PFSK-1 (cell line): ENCODE results near the gene ATP6V1F.

Experiments used
- FOXP2 ChIP-seq: optimal IDR thresholded peaks from 2 replicates; pipeline ENCODE3; 2011; ENCODE audit warnings: borderline replicate concordance, control low read depth, inconsistent platforms; ENCODE audit not compliant: insufficient read depth; ENCODE audit errors: extremely low read length, extremely low read depth
- POLR2AphosphoS5 ChIP-seq: IDR thresholded peaks from 2 replicates; pipeline ENCODE4 v1.6.1; 2012; ENCODE audit warnings: low read depth, mild to moderate bottlenecking, control low read depth, low read length, moderate library complexity
- REST ChIP-seq, 2 experiments: IDR thresholded peaks; 2 replicates each; pipeline versions ENCODE4 v1.6.1 to v1.8.0; 2011 to 2012; ENCODE audit warnings: low read depth in 2 of 2, low read length in 2 of 2, control low read depth in 1 of 2, inconsistent platforms in 1 of 2, mild to moderate bottlenecking in 1 of 2, moderate library complexity in 1 of 2; ENCODE audit not compliant: insufficient read depth in 1 of 2
- SIN3A ChIP-seq: IDR thresholded peaks from 2 replicates; pipeline ENCODE4 v1.6.1; 2012; ENCODE audit warnings: mild to moderate bottlenecking, low read length, moderate library complexity, borderline replicate concordance; ENCODE audit not compliant: insufficient read depth
- TAF1 ChIP-seq: IDR thresholded peaks from 2 replicates; pipeline ENCODE4 v1.6.1; 2012; ENCODE audit warnings: low read length, control low read depth, borderline replicate concordance; ENCODE audit not compliant: insufficient read depth

- no peak for TF ChIP-seq POLR2AphosphoS5
- no peak for TF ChIP-seq REST (IDR thresholded peaks at IDR 0.05; ENCODE audit: insufficient read depth in 1 of 2, low read depth in 2 of 2, low read length in 2 of 2)
- TF ChIP-seq TAF1: no peak
- no peak for TF ChIP-seq SIN3A
- TF ChIP-seq FOXP2: no peak
These were observed 28.7 kb upstream of the ATP6V1F start for GRCh38 chr7:128833946-128834325.
